Erythroblast (primary cell): ENCODE results near the gene SGIP1.

Experiments
- DNase-seq, 2 experiments: peaks; one replicate each; lab custom pipeline; 2025; lab: John Stamatoyannopoulos, UW
- GATA1 ChIP-seq: IDR thresholded peaks from 2 replicates; pipeline ENCODE4 v1.6.1; 2011; ENCODE audit warnings: low read depth, mild to moderate bottlenecking, control low read depth, low read length, moderate library complexity
- POLR2A ChIP-seq: IDR thresholded peaks from 2 replicates; pipeline ENCODE4 v1.6.1; 2011; ENCODE audit warnings: mild to moderate bottlenecking, low read length

The SGIP1 gene

GRCh38 chr1:66553846-66554245, 19.9 kb downstream of the SGIP1 start:
- TF ChIP-seq GATA1 (no peak), POLR2A (no peak)
- DNase-seq = no peak

GRCh38 chr1:66556161-66556611, 22.2 kb downstream of the SGIP1 start:
- TF ChIP-seq POLR2A (no peak), GATA1 (no peak)
- no peak for DNase-seq

GRCh38 chr1:66557157-66557556, 23.2 kb downstream of the SGIP1 start:
- TF ChIP-seq GATA1 = no peak
- no peak for DNase-seq

GRCh38 chr1:66559517-66559916, 25.6 kb downstream of the SGIP1 start:
- no peak for TF ChIP-seq POLR2A
- TF ChIP-seq GATA1 = no peak
- DNase-seq = no peak

GRCh38 chr1:66562561-66562960, 28.6 kb downstream of the SGIP1 start:
- DNase-seq = no peak
- TF ChIP-seq GATA1 (no peak), POLR2A (no peak)

GRCh38 chr1:66563094-66563800, 29.3 kb downstream of the SGIP1 start:
- TF ChIP-seq GATA1 (no peak), POLR2A (no peak)
- DNase-seq = no peak

GRCh38 chr1:66563941-66564630, 30.1 kb downstream of the SGIP1 start:
- TF ChIP-seq POLR2A (no peak), GATA1 (no peak)
- DNase-seq = no peak

GRCh38 chr1:66570196-66570595, 36.2 kb downstream of the SGIP1 start:
- TF ChIP-seq POLR2A = no peak
- no peak for TF ChIP-seq GATA1
- DNase-seq = no peak

- TF ChIP-seq POLR2A = no peak
- TF ChIP-seq GATA1 = no peak
- DNase-seq = no peak
These were observed 37.8 kb downstream of the SGIP1 start for GRCh38 chr1:66571789-66572188.

- DNase-seq = no peak
These were observed 41.8 kb downstream of the SGIP1 start for GRCh38 chr1:66575739-66576138.

GRCh38 chr1:66576645-66577044, 42.7 kb downstream of the SGIP1 start:
- DNase-seq = no peak
- TF ChIP-seq POLR2A = no peak
- TF ChIP-seq GATA1 = no peak

More at GRCh38 chr1:66575739-66576138, 41.8 kb downstream of the SGIP1 start:
- TF ChIP-seq GATA1 (no peak), POLR2A (no peak)

GRCh38 chr1:66578841-66579240, 44.9 kb downstream of the SGIP1 start:
- DNase-seq = no peak
- TF ChIP-seq GATA1 (no peak), POLR2A (no peak)

GRCh38 chr1:66580081-66580480, 46.1 kb downstream of the SGIP1 start:
- no peak for DNase-seq

GRCh38 chr1:66583021-66583420, 49.1 kb downstream of the SGIP1 start:
- no peak for DNase-seq
- TF ChIP-seq GATA1 (no peak), POLR2A (no peak)

More at GRCh38 chr1:66580081-66580480, 46.1 kb downstream of the SGIP1 start:
- no peak for TF ChIP-seq POLR2A
- no peak for TF ChIP-seq GATA1
